Stimulated activated CD4-positive, alpha-beta T cell treated with anti-CD3 and anti-CD28 coated beads, TNF-alpha, amount 100 ng/mL, for 1 hour (primary cell): ENCODE results near the gene DENND1B.
"Not testable (repeated sequence)": the region's sequence is repeated elsewhere in the genome, so short reads cannot be mapped to it uniquely, and the experiment has no call there.

Experiments
- DNase-seq, 3 donors: peaks; one replicate each; pipeline ENCODE4 v3.0.0-alpha.2; 2020; ENCODE audit warnings: low read depth in 3 of 3, low spot score in 1 of 3

The DENND1B gene

GRCh38 chr1:197786280-197786679 lies 11.0 kb upstream of the DENND1B start:
- no peak for DNase-seq

- DNase-seq = no peak
These were observed 8.2 kb upstream of the DENND1B start for GRCh38 chr1:197783510-197783948.

GRCh38 chr1:197782722-197783360 lies 7.6 kb upstream of the DENND1B start:
- no peak for DNase-seq

GRCh38 chr1:197781968-197782721 lies 6.9 kb upstream of the DENND1B start:
- DNase-seq = no peak

- no peak for DNase-seq
These were observed 4.6 kb upstream of the DENND1B start for GRCh38 chr1:197779921-197780320.

- DNase-seq = no peak
These were observed 3.2 kb upstream of the DENND1B start for GRCh38 chr1:197778366-197778945.

GRCh38 chr1:197776351-197777105 lies 1.2 kb upstream of the DENND1B start:
- DNase-seq = no peak

GRCh38 chr1:197774466-197775281 lies 606 bp downstream of the DENND1B start:
- peak in 1 of 3 donors; percentile 30 for DNase-seq

GRCh38 chr1:197773856-197774255 lies 1.4 kb downstream of the DENND1B start:
- DNase-seq = no peak

GRCh38 chr1:197771904-197772556 lies 3.2 kb downstream of the DENND1B start:
- DNase-seq = no peak

- no peak for DNase-seq
These were observed 3.9 kb downstream of the DENND1B start for GRCh38 chr1:197771386-197771785.

GRCh38 chr1:197770243-197770642 lies 5.0 kb downstream of the DENND1B start:
- no peak for DNase-seq

- no peak for DNase-seq
These were observed 6.0 kb downstream of the DENND1B start for GRCh38 chr1:197769287-197769686.

GRCh38 chr1:197768014-197768805 lies 7.1 kb downstream of the DENND1B start:
- no peak for DNase-seq

GRCh38 chr1:197763769-197764168 lies 11.5 kb downstream of the DENND1B start:
- DNase-seq = no peak

- DNase-seq = no peak
These were observed 12.0 kb downstream of the DENND1B start for GRCh38 chr1:197763307-197763706.

GRCh38 chr1:197761654-197762053 lies 13.6 kb downstream of the DENND1B start:
- DNase-seq = no peak

- DNase-seq = not testable (repeated sequence)
These were observed 19.7 kb downstream of the DENND1B start for GRCh38 chr1:197755553-197755952.

- DNase-seq = not testable (repeated sequence)
These were observed 22.6 kb downstream of the DENND1B start for GRCh38 chr1:197752652-197753164.
